HEK293 (cell line): ENCODE measurements around the gene TMEFF1.

ENCODE experiments used
- CTCF ChIA-PET: fragments of 350-600 bp; formaldehyde crosslinking; extraction: SDS; loops from one replicate; lab custom pipeline; 2021; ENCODE audit warnings: antibody characterized with exemption; lab: Yijun Ruan, JAX
- POLR2A ChIA-PET: fragments of 300-600 bp; formaldehyde crosslinking; extraction: SDS; loops from one replicate; lab custom pipeline; 2020; ENCODE audit warnings: antibody characterized with exemption, inconsistent platforms; lab: Yijun Ruan, JAX
- H3K27ac ChIP-seq: fragments of 200-500 bp; sonication (Bioruptor generic); 2 replicates; pipeline ENCODE4 v1.5.1; 2014; ENCODE audit warnings: low read depth, low read length, control low read depth, inconsistent platforms; ENCODE audit errors: extremely low read depth
- H3K36me3 ChIP-seq, 2 experiments: fragments of 200-500 bp in 1 of 2; sonication (Bioruptor generic) in 1 of 2; 1 replicate in 1 of 2; 2 replicates in 1 of 2; pipeline ENCODE4 v1.5.1; 2014 to 2017; ENCODE audit warnings: inconsistent platforms in 2 of 2, low read length in 2 of 2; ENCODE audit not compliant: control insufficient read depth in 2 of 2, insufficient read depth in 1 of 2
- H3K4me1 ChIP-seq: fragments of 200-500 bp; sonication (Bioruptor generic); 2 replicates; pipeline ENCODE4 v1.5.1; 2014; ENCODE audit warnings: mild to moderate bottlenecking, low read length, inconsistent platforms; ENCODE audit not compliant: control insufficient read depth, insufficient read depth
- H3K4me3 ChIP-seq: 2 replicates; pipeline ENCODE4 v1.5.1; 2011; ENCODE audit warnings: low read depth, mild to moderate bottlenecking, control low read depth, low read length, moderate library complexity
- H3K9me3 ChIP-seq: fragments of 200-500 bp; sonication (Bioruptor generic); 2 replicates; pipeline ENCODE4 v1.5.1; 2014; ENCODE audit warnings: low read depth, low read length, inconsistent platforms; ENCODE audit not compliant: control insufficient read depth, insufficient read depth
- SCRT2 ChIP-seq: fragments of 450-650 bp; formaldehyde crosslinking; IDR thresholded peaks from 2 replicates; pipeline ENCODE4 v1.5.1; 2016; ENCODE audit warnings: missing biosample characterization, missing genetic modification characterization
- ZBTB8A ChIP-seq: fragments of 450-650 bp; formaldehyde crosslinking; IDR thresholded peaks from 2 replicates; pipeline ENCODE4 v1.5.1; 2016; ENCODE audit warnings: missing biosample characterization, missing genetic modification characterization
- ZNF16 ChIP-seq: fragments of 450-650 bp; formaldehyde crosslinking; IDR thresholded peaks from 2 replicates; pipeline ENCODE4 v1.5.1; 2016; ENCODE audit warnings: low read depth, missing biosample characterization, missing genetic modification characterization
- ZNF184 ChIP-seq: fragments of 450-650 bp; IDR thresholded peaks from 2 replicates; pipeline ENCODE4 v1.5.1; 2018; ENCODE audit warnings: missing biosample characterization, mild to moderate bottlenecking, missing genetic modification characterization
- ZNF335 ChIP-seq: fragments of 450-650 bp; formaldehyde crosslinking; conservative IDR thresholded peaks from 2 replicates; pipeline ENCODE4 v1.5.1; 2016; ENCODE audit warnings: missing biosample characterization, missing genetic modification characterization
- ZNF561 ChIP-seq: fragments of 450-650 bp; IDR thresholded peaks from 2 replicates; pipeline ENCODE4 v1.5.1; 2018; ENCODE audit warnings: missing biosample characterization, missing genetic modification characterization, borderline replicate concordance
- ZNF610 ChIP-seq: fragments of 450-650 bp; formaldehyde crosslinking; IDR thresholded peaks from 2 replicates; pipeline ENCODE4 v1.5.1; 2016; ENCODE audit warnings: missing biosample characterization, missing genetic modification characterization, borderline replicate concordance
- ZNF660 ChIP-seq: fragments of 450-650 bp; IDR thresholded peaks from 2 replicates; pipeline ENCODE4 v1.5.1; 2018; ENCODE audit warnings: missing biosample characterization, mild to moderate bottlenecking, missing genetic modification characterization
- TF ChIP-seq, protein P1 (sequence below): fragments of 450-650 bp; formaldehyde crosslinking; IDR thresholded peaks from 2 replicates; pipeline ENCODE4 v1.5.1; 2017; ENCODE audit warnings: missing biosample characterization, missing genetic modification characterization
- TF ChIP-seq, protein P2 (sequence below): fragments of 450-650 bp; formaldehyde crosslinking; optimal IDR thresholded peaks from 2 replicates; pipeline ENCODE3; 2016; ENCODE audit warnings: missing biosample characterization, mild to moderate bottlenecking, missing genetic modification characterization
- TF ChIP-seq, protein P3 (sequence below): fragments of 450-650 bp; formaldehyde crosslinking; conservative IDR thresholded peaks from 2 replicates; pipeline ENCODE4 v1.5.1; 2016; ENCODE audit warnings: low read depth, missing biosample characterization, missing genetic modification characterization
- TF ChIP-seq, protein P4 (sequence below): fragments of 450-650 bp; formaldehyde crosslinking; IDR thresholded peaks from 2 replicates; pipeline ENCODE4 v1.5.1; 2016; ENCODE audit warnings: missing biosample characterization, missing genetic modification characterization, borderline replicate concordance
- TF ChIP-seq, protein P5 (sequence below): fragments of 450-650 bp; formaldehyde crosslinking; IDR thresholded peaks from 2 replicates; pipeline ENCODE4 v1.5.1; 2016; ENCODE audit warnings: missing biosample characterization, missing genetic modification characterization
- TF ChIP-seq, protein P6 (sequence below): fragments of 450-650 bp; formaldehyde crosslinking; IDR thresholded peaks from 2 replicates; pipeline ENCODE4 v1.5.1; 2016; ENCODE audit warnings: missing biosample characterization, missing genetic modification characterization

TMEFF1 gene

DNA sequence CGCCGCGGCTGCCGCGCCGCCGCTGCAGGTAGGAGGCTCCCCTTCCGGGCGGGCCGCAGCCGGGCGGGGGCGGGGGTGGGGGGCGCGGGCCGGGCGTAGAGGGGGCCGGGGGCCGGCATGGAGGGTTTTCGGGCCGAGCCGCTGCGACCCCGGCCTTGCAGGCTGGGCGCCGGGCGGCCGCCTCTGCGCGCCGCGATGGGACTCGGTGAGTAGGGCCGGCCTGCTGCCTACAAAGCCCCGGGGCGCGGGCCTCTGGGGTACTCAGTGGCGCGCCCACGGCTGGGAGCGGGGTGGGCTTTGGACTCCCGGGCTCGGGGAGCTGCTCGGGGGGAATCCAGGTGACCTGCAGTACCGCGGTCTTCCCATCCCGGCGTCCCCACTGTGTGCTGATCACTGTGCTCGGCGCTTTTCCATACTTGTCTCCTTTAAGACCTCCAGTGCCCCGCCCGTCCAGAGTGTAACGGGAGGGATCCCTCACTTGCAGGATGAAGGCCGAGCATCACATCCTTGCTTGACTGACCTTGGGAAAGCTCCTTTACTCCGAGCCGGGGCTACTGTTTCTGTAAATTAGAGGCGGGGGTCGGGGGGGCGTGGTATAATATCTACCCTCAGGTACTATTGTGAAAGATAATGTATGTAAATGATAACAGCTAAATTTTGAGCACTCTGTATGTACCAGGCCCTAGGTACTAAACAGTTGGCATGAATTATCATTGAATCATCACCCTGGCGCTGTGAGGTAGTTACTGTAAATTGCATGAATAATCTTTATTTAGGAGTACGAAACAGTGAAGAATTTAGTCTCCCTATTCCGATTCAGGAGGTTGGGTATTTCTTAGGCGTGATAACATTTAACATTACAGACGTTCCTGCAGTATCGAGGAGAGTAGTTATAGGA is 45.3 kb upstream of the TMEFF1 start (continued):
- TF ChIP-seq, protein P1, sequence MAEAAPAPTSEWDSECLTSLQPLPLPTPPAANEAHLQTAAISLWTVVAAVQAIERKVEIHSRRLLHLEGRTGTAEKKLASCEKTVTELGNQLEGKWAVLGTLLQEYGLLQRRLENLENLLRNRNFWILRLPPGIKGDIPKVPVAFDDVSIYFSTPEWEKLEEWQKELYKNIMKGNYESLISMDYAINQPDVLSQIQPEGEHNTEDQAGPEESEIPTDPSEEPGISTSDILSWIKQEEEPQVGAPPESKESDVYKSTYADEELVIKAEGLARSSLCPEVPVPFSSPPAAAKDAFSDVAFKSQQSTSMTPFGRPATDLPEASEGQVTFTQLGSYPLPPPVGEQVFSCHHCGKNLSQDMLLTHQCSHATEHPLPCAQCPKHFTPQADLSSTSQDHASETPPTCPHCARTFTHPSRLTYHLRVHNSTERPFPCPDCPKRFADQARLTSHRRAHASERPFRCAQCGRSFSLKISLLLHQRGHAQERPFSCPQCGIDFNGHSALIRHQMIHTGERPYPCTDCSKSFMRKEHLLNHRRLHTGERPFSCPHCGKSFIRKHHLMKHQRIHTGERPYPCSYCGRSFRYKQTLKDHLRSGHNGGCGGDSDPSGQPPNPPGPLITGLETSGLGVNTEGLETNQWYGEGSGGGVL, result no peak
- TF ChIP-seq ZNF16 (tag by site-specific recombination), result no peak
- TF ChIP-seq ZNF335, result peak; percentile 62
- TF ChIP-seq, protein P2, sequence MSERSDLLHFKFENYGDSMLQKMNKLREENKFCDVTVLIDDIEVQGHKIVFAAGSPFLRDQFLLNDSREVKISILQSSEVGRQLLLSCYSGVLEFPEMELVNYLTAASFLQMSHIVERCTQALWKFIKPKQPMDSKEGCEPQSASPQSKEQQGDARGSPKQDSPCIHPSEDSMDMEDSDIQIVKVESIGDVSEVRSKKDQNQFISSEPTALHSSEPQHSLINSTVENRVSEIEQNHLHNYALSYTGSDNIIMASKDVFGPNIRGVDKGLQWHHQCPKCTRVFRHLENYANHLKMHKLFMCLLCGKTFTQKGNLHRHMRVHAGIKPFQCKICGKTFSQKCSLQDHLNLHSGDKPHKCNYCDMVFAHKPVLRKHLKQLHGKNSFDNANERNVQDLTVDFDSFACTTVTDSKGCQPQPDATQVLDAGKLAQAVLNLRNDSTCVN (tag by site-specific recombination), result peak; percentile 43
- peak; percentile 46 for TF ChIP-seq ZBTB8A (tag by site-specific recombination)
- TF ChIP-seq, protein P3, sequence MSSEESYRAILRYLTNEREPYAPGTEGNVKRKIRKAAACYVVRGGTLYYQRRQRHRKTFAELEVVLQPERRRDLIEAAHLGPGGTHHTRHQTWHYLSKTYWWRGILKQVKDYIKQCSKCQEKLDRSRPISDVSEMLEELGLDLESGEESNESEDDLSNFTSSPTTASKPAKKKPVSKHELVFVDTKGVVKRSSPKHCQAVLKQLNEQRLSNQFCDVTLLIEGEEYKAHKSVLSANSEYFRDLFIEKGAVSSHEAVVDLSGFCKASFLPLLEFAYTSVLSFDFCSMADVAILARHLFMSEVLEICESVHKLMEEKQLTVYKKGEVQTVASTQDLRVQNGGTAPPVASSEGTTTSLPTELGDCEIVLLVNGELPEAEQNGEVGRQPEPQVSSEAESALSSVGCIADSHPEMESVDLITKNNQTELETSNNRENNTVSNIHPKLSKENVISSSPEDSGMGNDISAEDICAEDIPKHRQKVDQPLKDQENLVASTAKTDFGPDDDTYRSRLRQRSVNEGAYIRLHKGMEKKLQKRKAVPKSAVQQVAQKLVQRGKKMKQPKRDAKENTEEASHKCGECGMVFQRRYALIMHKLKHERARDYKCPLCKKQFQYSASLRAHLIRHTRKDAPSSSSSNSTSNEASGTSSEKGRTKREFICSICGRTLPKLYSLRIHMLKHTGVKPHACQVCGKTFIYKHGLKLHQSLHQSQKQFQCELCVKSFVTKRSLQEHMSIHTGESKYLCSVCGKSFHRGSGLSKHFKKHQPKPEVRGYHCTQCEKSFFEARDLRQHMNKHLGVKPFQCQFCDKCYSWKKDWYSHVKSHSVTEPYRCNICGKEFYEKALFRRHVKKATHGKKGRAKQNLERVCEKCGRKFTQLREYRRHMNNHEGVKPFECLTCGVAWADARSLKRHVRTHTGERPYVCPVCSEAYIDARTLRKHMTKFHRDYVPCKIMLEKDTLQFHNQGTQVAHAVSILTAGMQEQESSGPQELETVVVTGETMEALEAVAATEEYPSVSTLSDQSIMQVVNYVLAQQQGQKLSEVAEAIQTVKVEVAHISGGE (tag by site-specific recombination), result no peak

DNA sequence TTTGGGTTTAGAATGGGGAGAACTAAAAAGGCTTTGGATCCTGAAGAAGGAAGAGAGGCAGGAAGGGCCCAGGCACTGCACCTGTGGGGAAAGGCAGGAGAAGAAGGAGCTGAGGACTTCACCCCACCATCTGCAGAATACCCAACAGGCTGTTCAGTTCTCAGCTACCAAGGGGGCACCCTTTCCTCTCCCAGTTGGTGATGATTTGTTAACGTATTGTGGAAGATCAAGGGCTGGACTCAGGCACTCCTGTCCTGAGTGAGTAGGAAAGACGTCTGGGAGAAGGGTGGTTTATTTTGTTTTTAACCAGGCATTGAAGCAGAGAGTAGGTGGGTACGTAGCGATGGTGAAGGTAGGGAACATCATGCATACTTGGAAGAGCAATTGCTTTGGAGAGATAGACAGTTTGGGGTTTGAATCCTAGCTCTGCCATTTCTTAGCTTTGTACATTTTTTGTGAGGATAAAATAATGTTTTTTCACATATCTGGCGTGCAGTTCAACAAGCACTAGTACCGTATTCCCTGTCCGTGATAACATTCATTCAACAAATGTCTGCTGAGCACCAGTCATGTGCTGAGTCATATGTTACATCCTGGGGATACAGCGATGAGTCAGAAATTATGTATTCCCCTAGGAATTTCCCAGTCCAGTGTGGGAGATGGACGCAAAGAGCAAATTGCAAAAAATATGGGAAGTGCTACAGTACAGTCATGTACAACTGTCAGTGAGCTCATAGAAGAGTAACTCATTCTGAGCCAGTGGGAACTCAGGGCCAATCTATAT is 43.9 kb upstream of the TMEFF1 start:
- Histone ChIP-seq H3K4me3 (peak overlapping the region; percentile 6; the same call in 1 of the 2 replicates), H3K36me3 (no peaks in the 10 kb centered on the region), H3K27ac (0 out of 2 replicates have a peak overlapping the region, but pooled peaks have one; percentile 4), H3K4me1 (peaks cover 10% of the 10 kb centered on the region; the same call in 1 of the 2 replicates), H3K9me3 (no peaks in the 10 kb centered on the region)
- ChIA-PET POLR2A (interaction anchor here (0.6 to 1.4 kb wide), 3 partner anchors 9 to 88 kb away, joined by 3 to 4 read pairs (median 3); no protein-coding TSS in a partner anchor), CTCF (interaction anchor here (1.1 to 2.0 kb wide), 3 partner anchors 9 to 80 kb away, joined by 4 to 14 read pairs (median 8); no protein-coding TSS in a partner anchor)
- TF ChIP-seq, protein P4, sequence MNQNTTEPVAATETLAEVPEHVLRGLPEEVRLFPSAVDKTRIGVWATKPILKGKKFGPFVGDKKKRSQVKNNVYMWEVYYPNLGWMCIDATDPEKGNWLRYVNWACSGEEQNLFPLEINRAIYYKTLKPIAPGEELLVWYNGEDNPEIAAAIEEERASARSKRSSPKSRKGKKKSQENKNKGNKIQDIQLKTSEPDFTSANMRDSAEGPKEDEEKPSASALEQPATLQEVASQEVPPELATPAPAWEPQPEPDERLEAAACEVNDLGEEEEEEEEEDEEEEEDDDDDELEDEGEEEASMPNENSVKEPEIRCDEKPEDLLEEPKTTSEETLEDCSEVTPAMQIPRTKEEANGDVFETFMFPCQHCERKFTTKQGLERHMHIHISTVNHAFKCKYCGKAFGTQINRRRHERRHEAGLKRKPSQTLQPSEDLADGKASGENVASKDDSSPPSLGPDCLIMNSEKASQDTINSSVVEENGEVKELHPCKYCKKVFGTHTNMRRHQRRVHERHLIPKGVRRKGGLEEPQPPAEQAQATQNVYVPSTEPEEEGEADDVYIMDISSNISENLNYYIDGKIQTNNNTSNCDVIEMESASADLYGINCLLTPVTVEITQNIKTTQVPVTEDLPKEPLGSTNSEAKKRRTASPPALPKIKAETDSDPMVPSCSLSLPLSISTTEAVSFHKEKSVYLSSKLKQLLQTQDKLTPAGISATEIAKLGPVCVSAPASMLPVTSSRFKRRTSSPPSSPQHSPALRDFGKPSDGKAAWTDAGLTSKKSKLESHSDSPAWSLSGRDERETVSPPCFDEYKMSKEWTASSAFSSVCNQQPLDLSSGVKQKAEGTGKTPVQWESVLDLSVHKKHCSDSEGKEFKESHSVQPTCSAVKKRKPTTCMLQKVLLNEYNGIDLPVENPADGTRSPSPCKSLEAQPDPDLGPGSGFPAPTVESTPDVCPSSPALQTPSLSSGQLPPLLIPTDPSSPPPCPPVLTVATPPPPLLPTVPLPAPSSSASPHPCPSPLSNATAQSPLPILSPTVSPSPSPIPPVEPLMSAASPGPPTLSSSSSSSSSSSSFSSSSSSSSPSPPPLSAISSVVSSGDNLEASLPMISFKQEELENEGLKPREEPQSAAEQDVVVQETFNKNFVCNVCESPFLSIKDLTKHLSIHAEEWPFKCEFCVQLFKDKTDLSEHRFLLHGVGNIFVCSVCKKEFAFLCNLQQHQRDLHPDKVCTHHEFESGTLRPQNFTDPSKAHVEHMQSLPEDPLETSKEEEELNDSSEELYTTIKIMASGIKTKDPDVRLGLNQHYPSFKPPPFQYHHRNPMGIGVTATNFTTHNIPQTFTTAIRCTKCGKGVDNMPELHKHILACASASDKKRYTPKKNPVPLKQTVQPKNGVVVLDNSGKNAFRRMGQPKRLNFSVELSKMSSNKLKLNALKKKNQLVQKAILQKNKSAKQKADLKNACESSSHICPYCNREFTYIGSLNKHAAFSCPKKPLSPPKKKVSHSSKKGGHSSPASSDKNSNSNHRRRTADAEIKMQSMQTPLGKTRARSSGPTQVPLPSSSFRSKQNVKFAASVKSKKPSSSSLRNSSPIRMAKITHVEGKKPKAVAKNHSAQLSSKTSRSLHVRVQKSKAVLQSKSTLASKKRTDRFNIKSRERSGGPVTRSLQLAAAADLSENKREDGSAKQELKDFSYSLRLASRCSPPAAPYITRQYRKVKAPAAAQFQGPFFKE (tag by site-specific recombination), result no peak
- no peak; the same call in 1 of the 2 replicates for TF ChIP-seq ZNF184
- TF ChIP-seq ZNF610, result no peak
- TF ChIP-seq ZNF660 (tag by site-specific recombination), result peak; percentile 87; the same call in 1 of the 2 replicates
- TF ChIP-seq, protein P5, sequence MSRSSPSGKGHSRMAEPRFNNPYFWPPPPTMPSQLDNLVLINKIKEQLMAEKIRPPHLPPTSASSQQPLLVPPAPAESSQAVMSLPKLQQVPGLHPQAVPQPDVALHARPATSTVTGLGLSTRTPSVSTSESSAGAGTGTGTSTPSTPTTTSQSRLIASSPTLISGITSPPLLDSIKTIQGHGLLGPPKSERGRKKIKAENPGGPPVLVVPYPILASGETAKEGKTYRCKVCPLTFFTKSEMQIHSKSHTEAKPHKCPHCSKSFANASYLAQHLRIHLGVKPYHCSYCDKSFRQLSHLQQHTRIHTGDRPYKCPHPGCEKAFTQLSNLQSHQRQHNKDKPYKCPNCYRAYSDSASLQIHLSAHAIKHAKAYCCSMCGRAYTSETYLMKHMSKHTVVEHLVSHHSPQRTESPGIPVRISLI (tag by site-specific recombination), result peak; percentile 83
- no peak for TF ChIP-seq ZNF561 (tag by site-specific recombination)
- TF ChIP-seq, protein P2 (tag by site-specific recombination), result no peak
- TF ChIP-seq, protein P6, sequence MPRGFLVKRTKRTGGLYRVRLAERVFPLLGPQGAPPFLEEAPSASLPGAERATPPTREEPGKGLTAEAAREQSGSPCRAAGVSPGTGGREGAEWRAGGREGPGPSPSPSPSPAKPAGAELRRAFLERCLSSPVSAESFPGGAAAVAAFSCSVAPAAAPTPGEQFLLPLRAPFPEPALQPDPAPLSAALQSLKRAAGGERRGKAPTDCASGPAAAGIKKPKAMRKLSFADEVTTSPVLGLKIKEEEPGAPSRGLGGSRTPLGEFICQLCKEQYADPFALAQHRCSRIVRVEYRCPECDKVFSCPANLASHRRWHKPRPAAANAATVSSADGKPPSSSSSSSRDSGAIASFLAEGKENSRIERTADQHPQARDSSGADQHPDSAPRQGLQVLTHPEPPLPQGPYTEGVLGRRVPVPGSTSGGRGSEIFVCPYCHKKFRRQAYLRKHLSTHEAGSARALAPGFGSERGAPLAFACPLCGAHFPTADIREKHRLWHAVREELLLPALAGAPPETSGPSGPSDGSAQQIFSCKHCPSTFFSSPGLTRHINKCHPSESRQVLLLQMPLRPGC (tag by site-specific recombination), result peak; percentile 69; the same call in 1 of the 2 replicates
- TF ChIP-seq SCRT2 (tag by site-specific recombination), result peak; percentile 96
